ENCODE data around the gene MYH10. TPM values are rescaled to one million over a fixed set of nuclear protein-coding genes. Genes with fewer than 3 reads are reported as not detected.

Gene MYH10
- total RNA-seq, 2 donors from 2014 or later = 23.3 to 30.3 TPM

DNA sequence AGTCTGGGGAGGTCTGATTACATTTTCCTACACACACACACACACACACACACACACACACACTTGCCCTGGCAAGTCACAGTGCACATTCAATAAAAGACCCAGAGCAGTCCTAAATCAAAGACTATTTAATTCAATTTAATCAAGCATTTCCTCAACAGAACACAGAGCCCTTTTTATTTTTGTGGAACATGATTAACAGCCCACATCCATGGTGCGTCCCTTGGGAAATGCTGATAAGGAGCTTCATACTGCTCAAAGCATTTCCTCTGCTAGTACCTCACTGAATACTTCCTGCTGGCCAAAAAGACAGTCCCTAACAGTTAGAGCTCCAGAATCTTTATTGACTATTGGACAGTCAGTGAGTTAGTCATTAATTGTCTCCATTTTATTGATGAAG, 43.1 kb upstream of the MYH10 start:
- H3K27ac ChIP-seq = peak overlapping the region; percentile 39 to 73 (median 57)
- intact Hi-C loops (cut with DNase I) = no loop called here
- peak; percentile 28 to 64 (median 42) for DNase-seq
- no peaks in the 10 kb centered on the region for H3K9me3 ChIP-seq
- peak; percentile 88 for ATAC-seq
- 41 to 52% methylated on average over 1 of the region's 1 CpG for WGBS, 2 donors
- H3K27me3 ChIP-seq = no peaks in the 10 kb centered on the region
- H3K36me3 ChIP-seq (replicated peaks in 1 of 2; ENCODE audit: insufficient read depth in 1 of 2, low read depth in 2 of 2) = no peaks in the 10 kb centered on the region
- H3K4me1 ChIP-seq = peaks cover 10% of the 10 kb centered on the region
- no peak overlapping the region for H3K4me3 ChIP-seq
- TF ChIP-seq, protein P1, sequence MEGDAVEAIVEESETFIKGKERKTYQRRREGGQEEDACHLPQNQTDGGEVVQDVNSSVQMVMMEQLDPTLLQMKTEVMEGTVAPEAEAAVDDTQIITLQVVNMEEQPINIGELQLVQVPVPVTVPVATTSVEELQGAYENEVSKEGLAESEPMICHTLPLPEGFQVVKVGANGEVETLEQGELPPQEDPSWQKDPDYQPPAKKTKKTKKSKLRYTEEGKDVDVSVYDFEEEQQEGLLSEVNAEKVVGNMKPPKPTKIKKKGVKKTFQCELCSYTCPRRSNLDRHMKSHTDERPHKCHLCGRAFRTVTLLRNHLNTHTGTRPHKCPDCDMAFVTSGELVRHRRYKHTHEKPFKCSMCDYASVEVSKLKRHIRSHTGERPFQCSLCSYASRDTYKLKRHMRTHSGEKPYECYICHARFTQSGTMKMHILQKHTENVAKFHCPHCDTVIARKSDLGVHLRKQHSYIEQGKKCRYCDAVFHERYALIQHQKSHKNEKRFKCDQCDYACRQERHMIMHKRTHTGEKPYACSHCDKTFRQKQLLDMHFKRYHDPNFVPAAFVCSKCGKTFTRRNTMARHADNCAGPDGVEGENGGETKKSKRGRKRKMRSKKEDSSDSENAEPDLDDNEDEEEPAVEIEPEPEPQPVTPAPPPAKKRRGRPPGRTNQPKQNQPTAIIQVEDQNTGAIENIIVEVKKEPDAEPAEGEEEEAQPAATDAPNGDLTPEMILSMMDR (IDR thresholded peaks at IDR 0.05) = no peak
- no peak for TF ChIP-seq POLR2A (IDR thresholded peaks at IDR 0.05)

DNA sequence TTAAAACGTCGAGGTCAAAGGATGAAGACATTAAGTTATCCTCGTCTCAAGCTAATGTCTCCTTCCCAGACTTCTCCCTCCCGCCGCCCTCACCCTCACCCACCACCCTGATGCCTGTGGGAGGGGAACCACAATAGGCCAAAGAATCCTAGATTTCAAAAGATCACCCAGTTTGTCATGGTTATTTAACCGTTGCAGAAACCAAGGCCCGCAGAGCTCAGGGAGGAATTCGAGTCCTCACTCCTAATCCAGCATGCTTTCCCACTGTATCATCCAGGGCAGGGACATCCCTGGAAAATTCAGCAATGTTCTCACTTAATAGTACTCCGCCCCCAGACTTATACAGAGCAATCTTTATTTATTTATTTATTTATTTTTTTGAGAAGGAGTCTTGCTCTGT, 41.8 kb upstream of the MYH10 start:
- TF ChIP-seq, protein P1 (IDR thresholded peaks at IDR 0.05) = no peak
- TF ChIP-seq POLR2A (IDR thresholded peaks at IDR 0.05) = no peak
- DNase-seq (no peak), ATAC-seq (no peak)
- Histone ChIP-seq H3K36me3 (replicated peaks in 1 of 2; ENCODE audit: insufficient read depth in 1 of 2, low read depth in 2 of 2) (no peaks in the 10 kb centered on the region), H3K4me1 (peaks cover 10% of the 10 kb centered on the region), H3K4me3 (no peak overlapping the region), H3K27ac (peak overlapping the region in 1 of 4 donors; percentile 56), H3K9me3 (no peaks in the 10 kb centered on the region), H3K27me3 (no peaks in the 10 kb centered on the region)
- intact Hi-C loops (cut with DNase I) = no loop called here
- WGBS, 2 donors = 83 to 87% methylated on average over 9 of the region's 9 CpGs

DNA sequence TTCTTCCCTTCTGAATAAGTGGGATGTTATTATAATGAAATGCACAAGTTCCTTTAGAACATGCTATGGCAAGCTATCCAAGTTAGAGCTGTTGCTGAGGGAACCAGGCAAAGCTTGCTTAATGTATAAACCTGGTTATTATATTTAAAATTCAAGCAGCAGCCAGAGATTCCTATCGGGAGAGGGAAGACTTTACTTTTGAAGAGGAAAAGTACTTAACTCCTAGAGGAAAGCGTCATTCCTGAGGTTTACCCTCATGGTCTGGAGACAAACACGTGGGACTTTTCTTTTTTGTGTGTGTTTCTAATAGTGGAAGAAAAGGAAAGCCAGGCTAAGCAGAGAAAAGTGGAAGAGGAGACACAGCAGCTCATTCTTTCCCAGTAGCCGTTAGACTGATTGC, 39.9 kb upstream of the MYH10 start:
- peaks cover 10% of the 10 kb centered on the region for H3K4me1 ChIP-seq
- ATAC-seq (no peak), DNase-seq (no peak)
- no peak overlapping the region for H3K4me3 ChIP-seq
- H3K27me3 ChIP-seq = no peaks in the 10 kb centered on the region
- H3K36me3 ChIP-seq (replicated peaks in 1 of 2; ENCODE audit: insufficient read depth in 1 of 2, low read depth in 2 of 2) = no peaks in the 10 kb centered on the region
- TF ChIP-seq POLR2A (IDR thresholded peaks at IDR 0.05) = no peak
- TF ChIP-seq, protein P1 (IDR thresholded peaks at IDR 0.05) = no peak
- WGBS, 2 donors = 35 to 42% methylated on average over 4 of the region's 4 CpGs
- H3K27ac ChIP-seq = no peak overlapping the region
- intact Hi-C loops (cut with DNase I) = no loop called here
- no peaks in the 10 kb centered on the region for H3K9me3 ChIP-seq

DNA sequence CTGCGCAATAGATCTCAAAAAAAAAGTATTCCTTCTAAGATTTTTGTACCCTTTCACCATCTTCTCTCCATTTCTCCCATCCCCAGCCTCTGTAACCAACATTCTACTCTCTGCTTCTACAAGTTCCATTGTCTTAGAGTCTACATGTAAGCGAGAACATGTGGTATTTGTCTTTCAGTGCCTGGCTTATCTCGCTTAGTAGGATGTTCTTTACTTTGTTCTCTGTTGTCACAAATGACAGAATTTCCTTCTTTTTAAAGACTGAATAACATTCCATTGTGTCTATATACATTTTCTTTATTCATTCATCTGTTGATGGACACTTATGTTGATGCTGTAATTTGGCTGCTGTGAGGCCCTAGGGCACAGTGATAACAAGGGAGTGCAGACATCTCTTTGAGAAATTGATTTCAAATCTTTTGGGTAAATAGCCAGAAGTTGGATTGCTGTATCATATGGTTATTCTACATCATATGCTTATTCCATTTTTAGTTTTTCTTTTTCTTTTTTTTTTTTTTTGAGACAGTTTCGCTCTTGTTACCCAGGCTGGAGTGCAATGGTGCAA, 37.7 kb upstream of the MYH10 start:
- DNase-seq (no peak), ATAC-seq (no peak)
- Histone ChIP-seq H3K27me3 (no peaks in the 10 kb centered on the region), H3K9me3 (no peaks in the 10 kb centered on the region), H3K36me3 (replicated peaks in 1 of 2; ENCODE audit: insufficient read depth in 1 of 2, low read depth in 2 of 2) (no peaks in the 10 kb centered on the region), H3K4me1 (no peaks in the 10 kb centered on the region), H3K27ac (no peak overlapping the region), H3K4me3 (no peak overlapping the region)
- intact Hi-C loops (cut with DNase I) = no loop called here
- WGBS, 2 donors = 90 to 92% methylated on average over 4 of the region's 4 CpGs
- TF ChIP-seq, protein P1 (IDR thresholded peaks at IDR 0.05) = no peak
- no peak for TF ChIP-seq POLR2A (IDR thresholded peaks at IDR 0.05)

DNA sequence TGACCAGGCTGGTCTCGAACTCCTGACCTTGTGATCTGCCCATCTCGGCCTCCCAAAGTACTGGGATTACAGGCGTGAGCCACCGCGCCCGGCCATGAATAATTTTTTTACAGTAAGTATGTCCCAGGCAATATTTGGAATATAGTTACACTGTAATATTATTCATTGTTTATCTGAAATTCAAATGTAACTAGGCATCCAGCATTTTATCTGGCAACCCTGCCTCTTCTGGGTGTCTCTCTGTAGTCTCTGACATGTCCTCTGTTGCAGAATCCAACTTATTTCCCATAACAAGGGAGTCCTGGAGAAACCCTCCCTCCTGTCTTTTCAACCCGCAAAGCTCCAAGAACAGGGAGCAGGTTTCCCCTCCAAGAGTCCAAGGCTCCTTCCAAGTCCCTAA, 36.9 kb upstream of the MYH10 start:
- WGBS, 2 donors = 72 to 92% methylated on average over 7 of the region's 7 CpGs
- ATAC-seq = no peak
- intact Hi-C loops (cut with DNase I) = no loop called here
- DNase-seq = no peak
- no peak overlapping the region for H3K27ac ChIP-seq
- no peaks in the 10 kb centered on the region for H3K4me1 ChIP-seq
- TF ChIP-seq, protein P1 (IDR thresholded peaks at IDR 0.05) = no peak
- H3K4me3 ChIP-seq = no peak overlapping the region
- H3K9me3 ChIP-seq = no peaks in the 10 kb centered on the region
- no peaks in the 10 kb centered on the region for H3K27me3 ChIP-seq
- H3K36me3 ChIP-seq (replicated peaks in 1 of 2; ENCODE audit: insufficient read depth in 1 of 2, low read depth in 2 of 2) = no peaks in the 10 kb centered on the region

All from body of pancreas (tissue), 4 donors.